Measurements from ENCODE around the gene PSENEN. TPM values are rescaled to one million over a fixed set of nuclear protein-coding genes. Genes with fewer than 3 reads are reported as not detected.
A peak's percentile ranks its signal among the peaks of the same experiment; 100 is the strongest.

PSENEN gene
- total RNA-seq, 1 experiment from 2014 or later: 69.7 TPM

DNA sequence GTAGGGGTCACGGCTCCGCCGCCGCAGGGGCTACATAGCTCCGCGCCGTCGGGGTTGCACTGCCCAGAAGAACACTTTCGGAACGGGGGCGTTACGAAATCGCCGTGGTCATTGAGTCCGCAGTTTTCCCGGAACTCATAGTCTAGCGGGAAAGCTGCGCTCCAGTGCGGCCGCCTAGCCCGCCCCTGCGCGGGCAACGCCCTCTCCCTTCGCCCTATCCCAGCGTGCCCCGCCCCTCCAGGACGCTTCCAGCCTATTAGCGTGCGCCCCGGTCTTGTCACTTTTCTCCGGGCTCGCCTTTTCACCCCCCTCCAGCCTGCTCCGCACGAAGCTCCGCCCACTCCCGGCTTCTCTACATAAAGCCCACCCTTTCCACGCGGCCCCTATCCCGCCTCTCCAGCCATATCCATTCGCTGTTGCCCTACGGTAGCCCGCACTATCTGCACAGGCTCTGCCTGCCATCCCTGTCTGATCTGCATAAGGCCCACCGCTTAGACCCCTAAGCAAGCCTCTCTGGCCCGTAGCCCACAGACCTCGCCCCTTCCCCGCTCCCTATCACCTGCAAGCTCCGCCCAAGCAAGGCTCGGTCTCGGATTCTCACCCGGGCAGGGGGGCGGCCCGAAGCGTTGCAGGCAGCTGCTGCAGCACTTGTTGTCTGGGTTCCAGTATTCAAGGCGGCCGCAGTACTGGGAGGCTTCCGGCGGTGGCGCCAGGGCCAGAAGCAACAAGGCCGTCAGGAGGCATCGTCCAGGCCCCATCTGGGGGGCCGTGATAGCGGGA, 4.8 kb upstream of the PSENEN start:
- Histone ChIP-seq H3K4me1 (ENCODE audit: insufficient read depth, low read length) (no peaks in the 10 kb centered on the region), H3K18ac (ENCODE audit: insufficient read length, low read depth, low read length) (peak overlapping the region; percentile 50), H3K4ac (ENCODE audit: low read depth, low read length) (no peak overlapping the region), H3K56ac (ENCODE audit: insufficient read length, low read depth, low read length) (no peak overlapping the region), H4K91ac (ENCODE audit: insufficient read length, low read depth, low read length) (no peak overlapping the region), H2BK120ac (ENCODE audit: low read depth, low read length, poor library complexity, severe bottlenecking) (no peak overlapping the region), H4K5ac (ENCODE audit: insufficient read length, low read depth, low read length) (no peak overlapping the region), H3K9me3 (ENCODE audit: control insufficient read depth, low read depth, low read length) (no peaks in the 10 kb centered on the region), H2BK15ac (ENCODE audit: low read depth, low read length) (no peak overlapping the region), H2BK20ac (ENCODE audit: low read depth, low read length, poor library complexity, severe bottlenecking) (no peak overlapping the region), H4K8ac (replicated peaks; ENCODE audit: insufficient read length, low read depth, low read length) (no peak overlapping the region), H3K14ac (ENCODE audit: insufficient read depth, low read length) (peak overlapping the region; percentile 25; the same call in 1 of the 2 replicates), H3T11ph (ENCODE audit: low read length) (no peak overlapping the region), H3K9ac (ENCODE audit: extremely low read depth, insufficient read length, low read length) (peak overlapping the region; percentile 11), H3K4me2 (ENCODE audit: insufficient read depth, insufficient read length, low read length) (peak overlapping the region; percentile 58), H2AFZ (ENCODE audit: low read length) (no peak overlapping the region), H3K23me2 (ENCODE audit: insufficient read length, low read depth, low read length, poor library complexity, severe bottlenecking) (peaks cover 12% of the 10 kb centered on the region), H3K27me3 (ENCODE audit: insufficient read depth, low read length) (no peaks in the 10 kb centered on the region), H2BK5ac (ENCODE audit: insufficient read length, low read length) (no peak overlapping the region), H3K79me1 (ENCODE audit: insufficient read depth, low read depth, low read length, poor library complexity, severe bottlenecking) (no peaks in the 10 kb centered on the region), H4K20me1 (ENCODE audit: control insufficient read depth, insufficient read depth, insufficient read length) (no peaks in the 10 kb centered on the region), H3K79me2 (ENCODE audit: insufficient read depth, low read length) (no peaks in the 10 kb centered on the region), H3K23ac (ENCODE audit: insufficient read length, low read depth, low read length) (no peak overlapping the region), H3K27ac (ENCODE audit: insufficient read length, low read depth, low read length) (no peak overlapping the region), H2AK5ac (ENCODE audit: insufficient read length, low read length) (no peak overlapping the region), H2BK12ac (ENCODE audit: insufficient read length, low read depth, low read length) (no peak overlapping the region)
- no peak; the same call in 2 of the 3 replicates for TF ChIP-seq CTCF (conservative IDR thresholded peaks at IDR 0.05)
- Mint-ChIP-seq H3K4me3 (peak overlapping the region; percentile 71 to 90), H3K27ac (peak overlapping the region; percentile 93 to 99 (median 97)), H3K9me3 (no peaks in the 10 kb centered on the region), H3K27me3 (ENCODE audit: low read depth) (no peaks in the 10 kb centered on the region), H3K4me1 (peaks cover 11 to 21% of the 10 kb centered on the region in 2 experiments), H3K36me3 (ENCODE audit: insufficient read depth in 1 of 3, low read depth in 3 of 3) (peaks cover 25 to 38% (median 32%) of the 10 kb centered on the region in 3 experiments; a peak in 6 of 7 replicates)
- peak; percentile 98 for DNase-seq
- no CpG with 5 or more reads among the region's 63 CpGs for WGBS (ENCODE audit: extremely low coverage, insufficient read length, low lambda C conversion rate)
